Stimulated activated CD4-positive, alpha-beta T cell treated with anti-CD3 and anti-CD28 coated beads, TNF-alpha, amount 100 ng/mL, for 24 hours (primary cell): Measurements from ENCODE around the gene LRRFIP2.
"Not testable (repeated sequence)": the region's sequence is repeated elsewhere in the genome, so short reads cannot be mapped to it uniquely, and the experiment has no call there.

ENCODE experiments used
- DNase-seq, 3 experiments: peaks; one replicate each; pipeline ENCODE4 v3.0.0-alpha.2; 2020; ENCODE audit warnings: low read depth in 3 of 3

LRRFIP2 gene

GRCh38 chr3:37183976-37184375 lies 9.6 kb upstream of the LRRFIP2 start:
- no peak for DNase-seq

DNA sequence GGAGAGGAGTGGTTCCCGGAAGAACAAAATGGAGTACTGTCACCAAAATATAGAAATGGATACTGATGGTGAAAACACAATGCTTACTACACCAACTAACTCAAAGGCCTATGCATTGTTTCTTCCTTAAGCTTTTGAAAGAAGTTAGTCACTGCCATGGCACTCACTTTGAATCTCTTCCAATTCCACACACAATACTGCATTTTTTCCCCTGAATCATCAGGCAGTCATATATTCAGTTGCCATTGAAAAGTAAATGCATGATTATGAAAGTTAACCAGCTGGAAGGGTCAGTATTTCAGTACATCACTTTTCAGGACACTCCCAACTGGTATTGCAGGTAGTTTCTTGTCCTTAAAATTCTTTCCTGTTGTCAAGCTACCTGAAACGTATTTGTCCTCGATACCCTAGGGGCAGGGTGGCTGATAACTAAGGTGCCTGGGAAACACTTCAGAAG lies 9.0 kb upstream of the LRRFIP2 start:
- DNase-seq, result no peak

DNA sequence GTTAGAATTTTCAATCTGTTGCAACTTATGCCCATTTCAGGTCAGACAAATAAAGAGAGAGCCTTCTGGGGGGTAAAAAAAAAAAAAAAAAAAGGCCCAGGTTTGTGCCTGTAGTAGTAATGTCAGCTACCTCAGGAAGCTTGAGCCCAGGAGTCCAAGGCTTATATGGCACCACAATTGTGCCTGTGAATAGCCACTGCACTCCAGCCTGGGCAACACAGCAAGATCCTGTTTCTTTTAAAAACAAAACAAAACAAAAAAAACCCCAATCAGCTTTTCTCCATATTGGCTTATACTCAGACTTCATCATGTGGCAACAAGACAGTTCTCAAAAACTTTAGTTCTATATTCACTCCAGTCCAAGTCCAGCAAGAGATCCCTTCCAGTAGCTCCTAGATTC lies 8.4 kb upstream of the LRRFIP2 start:
- DNase-seq, result no peak

DNA sequence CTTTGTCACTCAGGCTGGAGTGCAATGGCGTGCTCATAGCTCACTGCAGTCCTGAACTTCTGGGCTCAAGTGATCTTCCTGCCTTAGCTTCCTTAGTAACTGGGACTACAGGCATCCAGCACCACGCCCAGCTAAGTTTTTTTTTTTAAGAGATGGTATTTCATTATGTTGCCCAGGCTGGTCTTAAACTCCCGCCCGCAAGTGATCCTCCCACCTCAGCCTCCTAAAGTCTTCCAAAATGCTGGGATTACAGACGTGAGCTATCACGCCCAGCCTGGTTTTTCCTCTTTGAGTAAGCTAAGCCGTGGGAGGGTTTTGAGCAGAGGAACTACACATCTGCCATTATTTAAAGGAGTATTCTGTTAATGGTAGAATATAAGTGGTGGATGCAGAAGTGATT lies 7.4 kb upstream of the LRRFIP2 start:
- DNase-seq, result no peak

DNA sequence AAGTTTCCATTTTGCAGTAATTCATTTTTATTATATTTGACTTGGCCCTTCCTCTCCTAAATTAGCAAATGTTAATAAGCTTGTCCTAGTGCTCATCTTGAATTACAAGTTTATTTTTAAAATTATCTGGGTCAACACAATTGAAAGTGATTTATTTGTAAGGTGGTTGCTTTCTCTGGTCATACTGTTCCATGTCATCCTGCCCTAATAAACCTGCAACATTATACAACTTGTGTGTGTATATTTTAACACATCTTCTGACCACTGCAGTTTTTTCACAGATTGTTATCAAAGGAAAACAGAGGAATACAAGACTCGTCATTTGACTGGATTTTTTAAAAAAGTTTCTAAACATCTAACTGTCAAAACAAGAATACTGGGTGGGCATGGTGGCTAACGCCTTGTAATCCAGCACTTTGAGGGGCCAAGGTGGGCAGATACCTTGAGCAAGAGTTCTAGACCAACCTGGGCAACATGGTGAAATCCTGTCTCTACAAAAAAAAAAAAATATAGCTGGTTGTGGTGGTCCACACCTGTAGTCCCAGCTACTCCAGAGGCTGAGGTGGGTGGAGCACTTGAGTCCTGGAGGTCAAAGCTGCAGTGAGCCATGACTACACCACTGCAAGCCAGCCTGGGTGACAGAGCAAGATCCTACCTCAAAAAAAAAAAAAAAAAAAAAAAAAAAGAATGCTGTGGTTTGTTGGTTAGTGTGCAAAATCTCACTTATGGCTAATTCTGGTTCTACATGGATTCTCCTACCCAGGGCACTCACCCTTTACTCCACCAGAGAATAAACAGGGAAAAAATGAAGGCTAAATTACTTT lies 5.0 kb upstream of the LRRFIP2 start:
- no peak for DNase-seq

GRCh38 chr3:37173806-37174205 lies 576 bp downstream of the LRRFIP2 start:
- no peak for DNase-seq

- no peak for DNase-seq
Observed at GRCh38 chr3:37171144-37171543, 3.2 kb downstream of the LRRFIP2 start.

DNA sequence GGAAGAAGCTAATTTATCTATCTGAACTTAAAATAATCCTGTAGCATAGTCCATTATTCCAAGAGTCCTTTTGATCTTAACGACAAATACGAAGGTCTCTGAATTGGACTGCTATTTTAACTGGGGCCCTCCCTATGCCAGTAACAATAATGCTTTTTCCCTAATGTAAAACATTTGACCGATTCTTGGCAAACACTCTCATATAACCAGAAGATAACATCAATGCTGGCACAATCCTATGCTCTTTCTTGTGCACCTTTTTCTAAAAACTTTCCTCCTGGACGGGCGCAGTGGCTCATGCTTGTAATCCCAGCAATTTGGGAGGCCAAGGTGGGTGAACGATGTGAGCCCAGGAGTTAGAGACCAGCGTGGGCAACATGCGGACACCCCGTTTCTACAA lies 3.9 kb downstream of the LRRFIP2 start:
- no peak for DNase-seq

- no peak for DNase-seq
Observed at GRCh38 chr3:37170060-37170459, 4.3 kb downstream of the LRRFIP2 start.

DNA sequence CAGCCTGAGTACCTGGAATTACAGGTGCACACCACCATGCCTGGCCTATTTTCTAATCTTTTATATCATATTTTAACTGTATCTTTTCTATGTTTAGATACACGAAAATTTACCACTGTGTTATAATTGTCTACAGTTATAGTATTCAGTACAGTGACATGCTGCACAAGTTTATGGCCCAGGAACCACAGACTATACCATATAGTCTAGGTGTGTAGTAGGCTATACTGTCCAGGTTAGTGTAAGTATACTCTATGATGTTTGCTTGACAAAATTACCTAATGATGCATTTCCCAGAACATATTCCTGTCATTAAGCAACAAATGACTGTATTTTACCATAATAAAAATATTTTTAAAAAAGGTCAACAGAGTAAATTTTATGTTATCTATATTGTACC lies 5.5 kb downstream of the LRRFIP2 start:
- DNase-seq, result no peak

DNA sequence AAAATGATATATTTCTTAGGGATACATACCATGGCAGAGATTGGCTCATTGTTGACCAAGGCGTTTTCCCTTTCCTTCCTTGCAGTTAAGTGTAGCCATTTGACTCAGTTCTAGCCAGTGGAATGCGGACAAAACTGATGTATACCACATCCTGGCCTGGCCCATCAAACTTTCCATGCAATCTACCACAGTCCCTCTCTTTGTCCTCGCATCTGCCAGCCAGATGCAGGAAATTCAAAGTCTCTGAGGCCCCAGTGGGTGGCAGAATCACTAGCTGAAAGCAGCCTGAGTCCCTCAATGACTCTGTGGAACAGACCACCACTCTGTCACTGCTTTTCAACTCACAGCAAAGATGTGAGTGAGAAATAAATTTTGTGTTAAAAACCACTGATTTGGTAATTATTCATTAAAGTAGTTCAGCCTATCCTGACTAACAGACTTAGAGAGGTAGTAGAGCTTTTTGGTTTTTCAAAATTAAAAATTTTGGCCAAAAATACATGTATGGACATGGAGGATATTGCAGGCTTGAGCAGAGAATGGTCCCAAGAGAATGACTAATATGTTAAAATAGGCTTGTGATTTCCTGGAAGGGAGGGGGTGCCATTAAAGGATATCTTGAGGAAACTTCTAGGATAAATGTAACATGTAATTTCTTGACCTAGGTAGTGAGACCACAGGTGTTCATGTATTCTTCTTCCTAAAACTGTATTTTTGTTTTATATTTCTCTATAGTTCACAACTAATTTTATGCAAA lies 10.9 kb downstream of the LRRFIP2 start:
- DNase-seq, result peak in 1 of 3 experiments; percentile 38

DNA sequence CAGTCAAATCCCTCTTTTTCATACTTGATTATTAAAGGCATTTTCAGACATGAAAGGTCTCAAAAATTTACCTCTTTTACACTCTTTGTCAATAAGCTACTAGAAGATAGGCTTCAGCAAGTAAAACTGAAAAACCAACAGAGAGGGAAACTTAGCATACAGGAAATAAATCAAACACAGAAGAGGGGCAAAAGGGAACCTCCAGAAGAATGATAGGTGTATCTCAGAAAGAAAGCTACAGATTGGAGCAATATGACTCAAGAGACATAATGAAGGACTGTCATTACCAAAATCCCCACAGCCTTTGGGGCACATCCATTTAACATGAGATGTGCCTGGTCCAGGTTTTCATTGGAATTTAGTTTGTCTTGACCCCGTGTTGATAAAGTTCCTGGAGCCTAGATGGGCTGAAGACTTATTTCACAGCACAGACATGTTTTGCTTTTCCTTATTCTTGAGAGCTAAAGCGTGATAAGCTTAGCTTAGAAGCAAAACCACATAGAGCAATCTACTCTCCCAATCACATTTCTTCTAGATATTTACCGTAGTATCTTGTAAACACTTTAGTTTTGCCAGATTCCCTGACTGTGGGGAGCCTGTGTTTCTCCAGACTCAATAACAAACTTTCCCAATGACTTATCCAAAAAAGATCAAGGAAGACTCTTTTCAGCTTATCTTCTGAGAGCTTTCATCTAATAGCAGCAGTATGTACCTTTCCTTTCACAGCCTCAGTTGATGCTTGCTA lies 11.7 kb downstream of the LRRFIP2 start:
- no peak for DNase-seq

DNA sequence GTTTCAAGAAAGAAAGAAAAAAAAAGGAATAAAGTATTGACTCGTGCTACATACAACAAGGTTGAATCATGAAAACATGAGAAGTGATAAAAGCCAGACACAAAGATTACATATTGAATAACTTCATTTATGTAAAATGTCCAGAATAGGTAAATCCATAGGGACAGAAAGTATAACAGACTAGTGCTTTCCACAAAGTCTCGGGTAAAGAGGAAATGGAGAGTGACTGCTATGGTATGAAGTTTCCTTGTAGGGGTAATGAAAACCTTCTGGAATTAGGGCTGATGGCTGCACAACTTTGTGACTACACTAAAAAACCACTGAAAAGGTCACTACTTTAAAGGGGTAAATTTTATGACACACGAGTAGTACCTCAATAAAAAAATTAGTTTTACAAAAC lies 13.0 kb downstream of the LRRFIP2 start:
- no peak for DNase-seq

DNA sequence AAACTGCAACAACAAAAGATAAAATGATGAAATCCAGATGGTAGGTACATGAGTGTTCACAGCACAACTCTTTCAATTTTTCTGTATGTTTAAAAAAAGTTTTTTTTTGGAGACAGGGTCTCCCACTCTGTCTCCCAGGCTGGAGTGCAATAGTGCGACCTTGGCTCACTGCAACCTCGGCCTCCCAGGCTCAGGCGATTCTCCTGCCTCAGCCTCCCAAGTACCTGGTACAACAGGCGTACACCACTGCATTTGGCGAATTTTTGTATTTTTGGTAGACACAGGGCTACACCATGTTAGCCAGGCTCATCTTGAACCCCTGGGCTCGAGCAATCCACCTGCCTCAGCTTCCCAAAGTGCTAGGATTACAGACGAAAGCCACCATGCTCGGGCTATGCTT lies 18.6 kb downstream of the LRRFIP2 start:
- DNase-seq, result no peak

DNA sequence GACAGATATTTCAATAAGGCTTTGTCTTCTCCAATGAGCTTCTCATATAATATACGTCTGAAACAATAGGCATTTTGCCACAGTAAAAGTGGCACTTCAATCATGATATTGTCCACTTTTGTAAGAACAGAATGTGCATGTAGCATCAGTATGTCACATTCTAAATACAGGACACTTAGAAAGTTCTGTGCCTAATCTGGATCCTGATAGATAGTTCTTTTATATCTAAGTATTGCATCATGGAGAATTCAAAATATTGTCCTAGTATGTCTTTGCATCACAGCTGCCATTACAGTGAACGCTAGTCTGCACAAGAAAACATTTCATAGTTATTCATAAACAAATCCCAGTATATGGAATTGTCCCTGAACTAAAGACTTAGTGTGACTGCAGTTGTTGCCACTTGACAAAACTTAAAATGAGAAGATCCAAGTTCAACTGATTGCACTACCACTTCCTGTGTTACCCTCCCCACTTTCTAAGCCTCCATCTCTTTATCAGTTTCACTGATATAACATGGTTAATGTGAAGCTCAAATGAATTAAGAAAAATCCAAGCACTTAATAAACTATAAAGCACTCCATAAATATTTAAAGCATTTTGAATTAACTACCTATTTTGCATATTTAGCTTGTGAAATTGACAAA lies 19.6 kb downstream of the LRRFIP2 start:
- no peak for DNase-seq

- no peak for DNase-seq
Observed at GRCh38 chr3:37150621-37151020, 23.8 kb downstream of the LRRFIP2 start.

DNA sequence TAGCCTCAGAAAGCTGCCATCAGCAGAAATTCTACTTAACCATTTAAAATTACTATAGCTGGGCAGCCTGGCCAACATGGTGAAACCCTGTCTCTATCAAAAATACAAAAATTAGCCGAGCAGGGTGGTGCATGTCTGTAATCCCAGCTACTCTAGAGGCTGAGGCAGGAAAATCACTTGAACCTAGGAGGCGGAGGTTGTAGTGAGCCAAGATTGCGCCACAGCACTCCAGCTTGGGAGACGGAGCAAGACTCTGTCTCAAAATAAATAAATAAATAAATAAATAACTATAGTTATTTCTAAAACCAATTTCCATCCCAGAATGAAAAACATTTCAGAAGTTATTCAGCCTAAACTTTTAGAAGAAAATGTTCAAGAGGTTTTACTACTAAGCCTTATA lies 25.1 kb downstream of the LRRFIP2 start:
- DNase-seq, result no peak

GRCh38 chr3:37148208-37148607 lies 26.2 kb downstream of the LRRFIP2 start:
- DNase-seq, result no peak

DNA sequence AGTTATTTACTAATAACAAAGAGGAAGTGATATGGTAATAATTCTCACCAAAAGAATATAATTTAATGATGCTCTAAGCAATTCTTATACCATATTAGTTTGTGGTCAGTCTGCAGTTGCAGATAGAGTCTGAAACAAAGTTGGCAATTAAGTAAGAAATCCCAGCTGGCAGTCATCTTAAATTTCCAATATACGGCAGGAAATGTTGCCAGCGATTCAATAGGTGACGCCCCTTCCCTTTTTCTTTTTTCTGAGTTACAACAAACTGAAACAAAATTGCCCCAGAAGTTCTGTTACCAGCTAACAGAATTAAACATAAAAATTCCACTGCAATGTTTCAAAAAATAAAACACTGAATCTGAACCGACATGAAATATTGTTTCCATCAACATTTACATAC lies 26.7 kb downstream of the LRRFIP2 start:
- DNase-seq, result no peak

GRCh38 chr3:37146927-37147326 lies 27.5 kb downstream of the LRRFIP2 start:
- not testable (repeated sequence) for DNase-seq

- no peak for DNase-seq
Observed at GRCh38 chr3:37145611-37146010, 28.8 kb downstream of the LRRFIP2 start.

- DNase-seq, result no peak
Observed at GRCh38 chr3:37144806-37145205, 29.6 kb downstream of the LRRFIP2 start.
